ENCODE measurements around the gene ITPR1. TPM values are rescaled to one million over a fixed set of nuclear protein-coding genes. Genes with fewer than 3 reads are reported as not detected.

Gene ITPR1
- total and polyA plus RNA-seq, 2 experiments from 2014 or later = 17.6 to 28.8 TPM

DNA sequence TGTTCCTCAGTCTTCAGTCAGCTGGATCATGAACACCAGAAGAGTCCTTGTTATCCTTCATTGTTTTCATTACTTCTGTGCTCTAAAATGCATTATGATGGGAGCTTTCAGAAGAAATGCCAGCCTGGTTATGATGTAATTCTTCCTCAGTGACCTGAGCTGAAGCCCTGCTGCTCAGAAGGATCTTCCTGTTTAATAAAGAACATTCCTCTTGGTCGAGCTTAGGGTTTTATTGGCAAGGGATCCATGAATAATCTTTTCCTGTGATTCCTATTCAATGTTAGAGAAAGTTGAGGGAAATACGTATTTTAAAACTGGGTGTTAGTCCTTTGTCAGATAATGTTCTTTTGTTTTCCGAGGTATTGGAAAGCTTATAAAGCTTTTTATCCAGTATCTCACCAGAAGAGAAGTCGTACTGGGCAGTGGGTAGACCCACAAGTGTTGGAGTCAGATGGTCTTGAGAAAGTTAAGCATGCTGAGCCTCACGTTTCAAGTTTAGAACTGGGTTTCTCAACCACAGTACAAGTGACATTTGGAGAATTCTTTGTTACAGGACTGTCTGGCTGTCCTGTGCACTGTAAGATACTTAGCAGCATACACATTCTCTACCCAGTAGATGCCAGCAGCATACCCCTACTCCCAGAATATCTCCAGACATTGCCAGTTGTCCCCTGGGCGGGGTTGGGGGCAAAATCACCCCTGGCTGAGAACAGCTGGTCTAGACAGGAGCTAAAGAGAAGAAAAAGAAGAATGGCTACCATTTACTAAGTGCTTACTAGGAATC, 273.8 kb downstream of the ITPR1 start:
- no peaks in the 10 kb centered on the region for H3K9me3 ChIP-seq (ENCODE audit: low read depth)
- no peak overlapping the region for H3K4me3 ChIP-seq

DNA sequence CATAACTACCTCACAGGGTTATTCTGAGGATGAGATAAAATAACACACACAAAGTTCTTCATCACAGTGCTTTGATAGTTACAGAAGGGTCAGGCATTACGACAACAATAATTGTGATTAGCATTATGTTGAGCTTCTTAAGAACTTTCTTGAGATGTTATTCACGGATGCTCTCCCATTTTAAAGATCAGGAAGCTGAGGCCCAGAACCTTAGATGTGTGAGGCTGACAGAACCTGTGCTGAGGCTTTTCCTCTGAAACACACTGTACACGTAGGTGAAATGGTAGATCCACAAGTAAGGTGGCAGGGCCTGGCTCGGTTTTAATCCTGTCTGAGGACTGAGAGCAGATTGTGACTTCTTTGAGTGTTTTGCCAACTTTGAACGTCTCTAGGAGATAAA, 274.9 kb downstream of the ITPR1 start:
- Histone ChIP-seq H3K27me3 (no peaks in the 10 kb centered on the region), H3K4me3 (no peak overlapping the region), H3K36me3 (no peaks in the 10 kb centered on the region), H3K27ac (no peak overlapping the region), H3K9me3 (ENCODE audit: low read depth) (no peaks in the 10 kb centered on the region), H3K4me1 (ENCODE audit: low read depth) (no peaks in the 10 kb centered on the region)
- DNase-seq (ENCODE audit: low read depth in 1 of 2, low spot score in 1 of 2) = no peak
- TF ChIP-seq, protein P1, sequence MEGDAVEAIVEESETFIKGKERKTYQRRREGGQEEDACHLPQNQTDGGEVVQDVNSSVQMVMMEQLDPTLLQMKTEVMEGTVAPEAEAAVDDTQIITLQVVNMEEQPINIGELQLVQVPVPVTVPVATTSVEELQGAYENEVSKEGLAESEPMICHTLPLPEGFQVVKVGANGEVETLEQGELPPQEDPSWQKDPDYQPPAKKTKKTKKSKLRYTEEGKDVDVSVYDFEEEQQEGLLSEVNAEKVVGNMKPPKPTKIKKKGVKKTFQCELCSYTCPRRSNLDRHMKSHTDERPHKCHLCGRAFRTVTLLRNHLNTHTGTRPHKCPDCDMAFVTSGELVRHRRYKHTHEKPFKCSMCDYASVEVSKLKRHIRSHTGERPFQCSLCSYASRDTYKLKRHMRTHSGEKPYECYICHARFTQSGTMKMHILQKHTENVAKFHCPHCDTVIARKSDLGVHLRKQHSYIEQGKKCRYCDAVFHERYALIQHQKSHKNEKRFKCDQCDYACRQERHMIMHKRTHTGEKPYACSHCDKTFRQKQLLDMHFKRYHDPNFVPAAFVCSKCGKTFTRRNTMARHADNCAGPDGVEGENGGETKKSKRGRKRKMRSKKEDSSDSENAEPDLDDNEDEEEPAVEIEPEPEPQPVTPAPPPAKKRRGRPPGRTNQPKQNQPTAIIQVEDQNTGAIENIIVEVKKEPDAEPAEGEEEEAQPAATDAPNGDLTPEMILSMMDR (IDR thresholded peaks at IDR 0.05; ENCODE audit: low read depth, low read length) = no peak

More for the DNA sequence above, 273.8 kb downstream of the ITPR1 start:
- DNase-seq (ENCODE audit: low read depth in 1 of 2, low spot score in 1 of 2) = no peak
- TF ChIP-seq, protein P1 (IDR thresholded peaks at IDR 0.05; ENCODE audit: low read depth, low read length) = no peak
- no peaks in the 10 kb centered on the region for H3K36me3 ChIP-seq
- no peak overlapping the region for H3K27ac ChIP-seq
- no peaks in the 10 kb centered on the region for H3K4me1 ChIP-seq (ENCODE audit: low read depth)
- H3K27me3 ChIP-seq = no peaks in the 10 kb centered on the region

DNA sequence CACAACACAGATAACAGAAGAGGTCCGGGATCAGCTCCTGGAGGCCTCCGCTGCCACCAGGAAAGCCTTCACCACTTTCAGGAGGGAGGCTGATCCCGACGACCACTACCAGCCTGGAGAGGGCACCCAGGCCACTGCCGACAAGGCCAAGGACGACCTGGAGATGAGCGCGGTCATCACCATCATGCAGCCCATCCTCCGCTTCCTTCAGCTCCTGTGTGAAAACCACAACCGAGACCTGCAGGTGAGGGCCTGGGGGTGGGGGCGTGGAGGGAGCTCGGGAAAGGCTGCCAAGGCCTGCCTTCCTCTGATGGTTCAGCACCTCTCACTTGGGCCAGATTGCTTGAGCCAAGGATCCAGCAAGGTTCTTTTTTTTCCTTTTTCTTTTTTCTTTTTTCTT, 275.4 kb downstream of the ITPR1 start:
- TF ChIP-seq, protein P1 (IDR thresholded peaks at IDR 0.05; ENCODE audit: low read depth, low read length) = no peak
- Histone ChIP-seq H3K27me3 (no peaks in the 10 kb centered on the region), H3K36me3 (no peaks in the 10 kb centered on the region), H3K4me3 (no peak overlapping the region), H3K9me3 (ENCODE audit: low read depth) (no peaks in the 10 kb centered on the region), H3K27ac (no peak overlapping the region), H3K4me1 (ENCODE audit: low read depth) (no peaks in the 10 kb centered on the region)
- DNase-seq (ENCODE audit: low read depth in 1 of 2, low spot score in 1 of 2) = no peak

DNA sequence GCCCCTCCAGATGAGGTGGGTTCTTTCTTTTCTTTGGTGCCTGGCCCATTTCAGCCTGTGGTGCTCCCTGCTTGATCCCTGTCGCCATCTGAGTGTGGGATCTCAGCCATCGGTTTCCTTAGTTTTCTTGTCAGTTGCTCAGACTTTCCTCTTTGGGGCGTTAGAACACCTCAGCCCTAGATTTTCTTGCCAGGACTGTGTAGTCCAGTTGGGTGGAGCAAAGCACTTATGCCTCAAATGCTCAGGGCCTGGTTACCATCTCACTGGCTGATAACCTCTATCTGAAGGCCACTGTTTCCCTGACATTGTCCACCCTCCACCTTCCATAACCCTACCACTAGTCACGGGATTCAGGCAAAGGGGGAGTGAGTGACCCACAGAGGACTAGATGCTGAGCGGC, 277.4 kb downstream of the ITPR1 start:
- Histone ChIP-seq H3K36me3 (no peaks in the 10 kb centered on the region), H3K4me3 (no peak overlapping the region), H3K4me1 (ENCODE audit: low read depth) (no peaks in the 10 kb centered on the region), H3K27ac (no peak overlapping the region), H3K9me3 (ENCODE audit: low read depth) (no peaks in the 10 kb centered on the region), H3K27me3 (no peaks in the 10 kb centered on the region)
- TF ChIP-seq, protein P1 (IDR thresholded peaks at IDR 0.05; ENCODE audit: low read depth, low read length) = no peak
- DNase-seq (ENCODE audit: low read depth in 1 of 2, low spot score in 1 of 2) = peak in 1 of 2 donors; percentile 0

DNA sequence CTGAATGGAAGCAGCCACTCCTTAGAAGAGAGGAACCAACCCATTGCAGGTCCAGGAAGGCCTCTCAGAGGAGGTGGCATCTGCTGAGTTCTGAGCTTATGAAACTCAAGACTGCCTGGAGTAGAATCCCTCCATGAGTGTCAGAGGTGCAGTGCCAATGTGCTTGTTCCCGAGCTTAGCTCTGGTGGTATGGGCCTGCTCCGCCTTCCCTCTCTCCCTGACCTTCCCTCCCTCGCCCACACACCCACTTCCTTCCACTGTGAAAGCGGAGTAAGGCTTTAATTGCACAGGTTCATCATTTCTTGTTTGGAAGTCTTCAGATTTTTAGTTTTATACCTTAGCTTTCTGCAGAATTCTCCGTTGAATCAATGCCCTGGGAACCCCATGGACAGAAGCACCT, 278.1 kb downstream of the ITPR1 start:
- TF ChIP-seq, protein P1 (IDR thresholded peaks at IDR 0.05; ENCODE audit: low read depth, low read length) = no peak
- no peak for DNase-seq (ENCODE audit: low read depth in 1 of 2, low spot score in 1 of 2)
- H3K9me3 ChIP-seq (ENCODE audit: low read depth) = no peaks in the 10 kb centered on the region
- H3K4me1 ChIP-seq (ENCODE audit: low read depth) = no peaks in the 10 kb centered on the region
- no peaks in the 10 kb centered on the region for H3K36me3 ChIP-seq
- no peak overlapping the region for H3K27ac ChIP-seq
- no peaks in the 10 kb centered on the region for H3K27me3 ChIP-seq
- H3K4me3 ChIP-seq = no peak overlapping the region
